PFSK-1 (cell line): ENCODE data around the gene SSU72.

Experiments
- FOXP2 ChIP-seq: optimal IDR thresholded peaks from 2 replicates; pipeline ENCODE3; 2011; ENCODE audit warnings: borderline replicate concordance, control low read depth, inconsistent platforms; ENCODE audit not compliant: insufficient read depth; ENCODE audit errors: extremely low read length, extremely low read depth
- TF ChIP-seq, protein P1 (sequence below), 2 experiments: IDR thresholded peaks; 2 replicates each; pipeline versions ENCODE4 v1.6.1 to v1.8.0; 2011 to 2012; ENCODE audit warnings: low read depth in 2 of 2, low read length in 2 of 2, control low read depth in 1 of 2, inconsistent platforms in 1 of 2, mild to moderate bottlenecking in 1 of 2, moderate library complexity in 1 of 2; ENCODE audit not compliant: insufficient read depth in 1 of 2

DNA sequence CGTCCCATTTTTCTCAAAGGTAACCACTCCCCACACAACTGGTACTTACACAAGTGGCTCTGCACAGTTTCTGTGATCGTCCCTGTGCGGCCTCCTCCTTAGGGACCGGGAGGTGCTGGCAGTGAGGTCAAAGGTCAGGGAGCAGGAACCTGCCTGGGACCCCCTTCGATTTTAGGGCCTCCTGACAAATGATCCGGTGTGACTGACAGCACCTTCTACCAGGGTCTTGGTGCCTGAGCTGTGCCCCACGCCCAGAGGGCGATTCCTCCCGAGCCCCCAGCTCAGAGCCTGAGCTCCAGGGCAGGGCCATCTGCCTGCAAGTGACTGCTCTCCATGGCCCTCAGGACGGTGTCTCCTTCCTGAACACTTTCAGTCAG lies 22.4 kb downstream of the SSU72 start:
- TF ChIP-seq, protein P1, sequence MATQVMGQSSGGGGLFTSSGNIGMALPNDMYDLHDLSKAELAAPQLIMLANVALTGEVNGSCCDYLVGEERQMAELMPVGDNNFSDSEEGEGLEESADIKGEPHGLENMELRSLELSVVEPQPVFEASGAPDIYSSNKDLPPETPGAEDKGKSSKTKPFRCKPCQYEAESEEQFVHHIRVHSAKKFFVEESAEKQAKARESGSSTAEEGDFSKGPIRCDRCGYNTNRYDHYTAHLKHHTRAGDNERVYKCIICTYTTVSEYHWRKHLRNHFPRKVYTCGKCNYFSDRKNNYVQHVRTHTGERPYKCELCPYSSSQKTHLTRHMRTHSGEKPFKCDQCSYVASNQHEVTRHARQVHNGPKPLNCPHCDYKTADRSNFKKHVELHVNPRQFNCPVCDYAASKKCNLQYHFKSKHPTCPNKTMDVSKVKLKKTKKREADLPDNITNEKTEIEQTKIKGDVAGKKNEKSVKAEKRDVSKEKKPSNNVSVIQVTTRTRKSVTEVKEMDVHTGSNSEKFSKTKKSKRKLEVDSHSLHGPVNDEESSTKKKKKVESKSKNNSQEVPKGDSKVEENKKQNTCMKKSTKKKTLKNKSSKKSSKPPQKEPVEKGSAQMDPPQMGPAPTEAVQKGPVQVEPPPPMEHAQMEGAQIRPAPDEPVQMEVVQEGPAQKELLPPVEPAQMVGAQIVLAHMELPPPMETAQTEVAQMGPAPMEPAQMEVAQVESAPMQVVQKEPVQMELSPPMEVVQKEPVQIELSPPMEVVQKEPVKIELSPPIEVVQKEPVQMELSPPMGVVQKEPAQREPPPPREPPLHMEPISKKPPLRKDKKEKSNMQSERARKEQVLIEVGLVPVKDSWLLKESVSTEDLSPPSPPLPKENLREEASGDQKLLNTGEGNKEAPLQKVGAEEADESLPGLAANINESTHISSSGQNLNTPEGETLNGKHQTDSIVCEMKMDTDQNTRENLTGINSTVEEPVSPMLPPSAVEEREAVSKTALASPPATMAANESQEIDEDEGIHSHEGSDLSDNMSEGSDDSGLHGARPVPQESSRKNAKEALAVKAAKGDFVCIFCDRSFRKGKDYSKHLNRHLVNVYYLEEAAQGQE (IDR thresholded peaks at IDR 0.05; ENCODE audit: insufficient read depth in 1 of 2, low read depth in 2 of 2, low read length in 2 of 2), result no peak
- TF ChIP-seq FOXP2, result no peak
